Stimulated activated CD8-positive, alpha-beta memory T cell treated with anti-CD3 and anti-CD28 coated beads, Interleukin-7, amount 100 ng/mL, for 4 hours (primary cell): Measurements from ENCODE around the gene FAM20A.

ENCODE experiments used
- DNase-seq, 2 donors: peaks; one replicate each; pipeline ENCODE4 v3.0.0-alpha.2; 2020; ENCODE audit warnings: low read depth in 2 of 2

Gene FAM20A

GRCh38 chr17:68600931-68601564, at the start of gene FAM20A:
FAM20A (minus strand) TSS chr17:68601367; CDS start chr17:68600666, 701 bp downstream.
- DNase-seq, result no peak

- DNase-seq, result no peak
These were observed 48.2 kb upstream of the FAM20A start for GRCh38 chr17:68649324-68649723.

- no peak for DNase-seq
These were observed 45.7 kb upstream of the FAM20A start for GRCh38 chr17:68646626-68647526.

GRCh38 chr17:68642118-68642412, 40.9 kb upstream of the FAM20A start:
- no peak for DNase-seq

- no peak for DNase-seq
These were observed 40.3 kb upstream of the FAM20A start for GRCh38 chr17:68641276-68642117.

- no peak for DNase-seq
These were observed 39.2 kb upstream of the FAM20A start for GRCh38 chr17:68640242-68640989.

- no peak for DNase-seq
These were observed 33.2 kb upstream of the FAM20A start for GRCh38 chr17:68634345-68634876.

- no peak for DNase-seq
These were observed 27.4 kb upstream of the FAM20A start for GRCh38 chr17:68628576-68628957.

- no peak for DNase-seq
These were observed 26.9 kb upstream of the FAM20A start for GRCh38 chr17:68627956-68628575.

- no peak for DNase-seq
These were observed 23.2 kb upstream of the FAM20A start for GRCh38 chr17:68624381-68624780.

GRCh38 chr17:68623811-68624210, 22.6 kb upstream of the FAM20A start:
- no peak for DNase-seq

GRCh38 chr17:68622423-68622822, 21.3 kb upstream of the FAM20A start:
- DNase-seq, result no peak

- DNase-seq, result no peak
These were observed 19.9 kb upstream of the FAM20A start for GRCh38 chr17:68621065-68621464.

- no peak for DNase-seq
These were observed 15.2 kb upstream of the FAM20A start for GRCh38 chr17:68616334-68616733.

- DNase-seq, result no peak
These were observed 13.6 kb upstream of the FAM20A start for GRCh38 chr17:68614718-68615117.

GRCh38 chr17:68613739-68614298, 12.7 kb upstream of the FAM20A start:
- no peak for DNase-seq

- DNase-seq, result no peak
These were observed 11.7 kb upstream of the FAM20A start for GRCh38 chr17:68612923-68613292.

GRCh38 chr17:68612209-68612922, 11.2 kb upstream of the FAM20A start:
- DNase-seq, result no peak

- DNase-seq, result no peak
These were observed 10.4 kb upstream of the FAM20A start for GRCh38 chr17:68611353-68612208.
